DND-41 (cell line): ENCODE data around the gene EEF2K.

ENCODE experiments used
- ATAC-seq: fragments of 200-7000 bp; cut with Tn5 transposase; 3 replicates; pipeline ENCODE4 v1.9.1; 2021; ENCODE audit warnings: low read depth; ENCODE audit not compliant: insufficient read depth
- DNase-seq: peaks from one replicate; pipeline ENCODE4 v3.0.0-alpha.2; 2020
- H2AFZ ChIP-seq: 2 replicates; pipeline ENCODE4 v1.6.0; 2012; ENCODE audit warnings: low read depth, low read length
- H3K27ac ChIP-seq: 2 replicates; pipeline ENCODE4 v1.5.1; 2012; ENCODE audit warnings: low read length, inconsistent platforms
- H3K27me3 ChIP-seq: fragments of 200-600 bp; sonication (generic); 2 replicates; pipeline ENCODE4 v1.6.0; 2012; ENCODE audit warnings: low read length, mild to moderate bottlenecking, inconsistent platforms; ENCODE audit not compliant: insufficient read depth, poor library complexity
- H3K36me3 ChIP-seq: 2 replicates; pipeline ENCODE4 v1.5.1; 2012; ENCODE audit warnings: low read length, inconsistent platforms; ENCODE audit not compliant: insufficient read depth
- H3K4me1 ChIP-seq: 2 replicates; pipeline ENCODE4 v1.5.1; 2012; ENCODE audit warnings: mild to moderate bottlenecking, low read length; ENCODE audit not compliant: insufficient read depth
- H3K4me2 ChIP-seq: 2 replicates; pipeline ENCODE4 v1.6.0; 2012; ENCODE audit warnings: mild to moderate bottlenecking, moderate library complexity, low read length, inconsistent platforms; ENCODE audit not compliant: insufficient read depth
- H3K4me3 ChIP-seq, 2 experiments: fragments of 200-600 bp in 1 of 2; shearing (Covaris generic) in 1 of 2; 2 replicates each; pipeline ENCODE4 v1.5.1; 2012 to 2016; ENCODE audit warnings: inconsistent platforms in 2 of 2, low read length in 2 of 2, mild to moderate bottlenecking in 2 of 2, low read depth in 1 of 2, moderate library complexity in 1 of 2
- H3K79me2 ChIP-seq: 2 replicates; pipeline ENCODE4 v1.6.0; 2012; ENCODE audit warnings: low read length, inconsistent platforms; ENCODE audit not compliant: insufficient read depth
- H3K9ac ChIP-seq: 2 replicates; pipeline ENCODE4 v1.6.0; 2012; ENCODE audit warnings: low read depth, mild to moderate bottlenecking, inconsistent platforms, low read length, moderate library complexity
- H3K9me3 ChIP-seq: 2 replicates; pipeline ENCODE4 v1.5.1; 2012; ENCODE audit warnings: low read length, moderate library complexity, mild to moderate bottlenecking, inconsistent platforms; ENCODE audit not compliant: insufficient read depth, severe bottlenecking
- H4K20me1 ChIP-seq: 2 replicates; pipeline ENCODE4 v1.6.0; 2012; ENCODE audit warnings: low read length; ENCODE audit not compliant: insufficient read depth
- CTCF ChIP-seq: IDR thresholded peaks from 2 replicates; pipeline ENCODE4 v1.5.1; 2012; ENCODE audit warnings: borderline replicate concordance, low read length, moderate library complexity, mild to moderate bottlenecking; ENCODE audit not compliant: poor library complexity, severe bottlenecking; ENCODE audit errors: extremely low read depth
- EZH2 ChIP-seq: IDR thresholded peaks from 3 replicates; pipeline ENCODE4 v1.6.1; 2012; ENCODE audit warnings: borderline replicate concordance, low read depth, mild to moderate bottlenecking, moderate library complexity, low read length, inconsistent platforms; ENCODE audit not compliant: severe bottlenecking

Gene EEF2K

GRCh38 chr16:22222998-22223397 lies 16.9 kb downstream of the EEF2K start:
- peaks cover 4% of the 10 kb centered on the region; the same call in 1 of the 2 replicates for H3K79me2 ChIP-seq
- H3K27me3 ChIP-seq = no peaks in the 10 kb centered on the region
- H2AFZ ChIP-seq = no peak overlapping the region
- H4K20me1 ChIP-seq = peaks cover 7% of the 10 kb centered on the region; the same call in 1 of the 2 replicates
- no peak overlapping the region for H3K4me2 ChIP-seq
- peaks cover 10% of the 10 kb centered on the region for H3K36me3 ChIP-seq
- no peaks in the 10 kb centered on the region for H3K9me3 ChIP-seq
- ATAC-seq = no peak
- H3K9ac ChIP-seq = no peak overlapping the region
- no peak for DNase-seq
- no peaks in the 10 kb centered on the region for H3K4me1 ChIP-seq
- no peak for TF ChIP-seq CTCF
- no peak for TF ChIP-seq EZH2
- H3K4me3 ChIP-seq = no peak overlapping the region
- no peak overlapping the region for H3K27ac ChIP-seq

- Histone ChIP-seq H3K27me3 (no peaks in the 10 kb centered on the region), H3K4me1 (no peaks in the 10 kb centered on the region), H3K9ac (no peak overlapping the region), H2AFZ (no peak overlapping the region), H3K9me3 (no peaks in the 10 kb centered on the region), H3K27ac (no peak overlapping the region), H4K20me1 (0 out of 2 replicates have a peak, but pooled peaks cover 4% of the 10 kb centered on the region), H3K4me2 (no peak overlapping the region), H3K36me3 (peaks cover 16% of the 10 kb centered on the region), H3K4me3 (no peak overlapping the region), H3K79me2 (peaks cover 4% of the 10 kb centered on the region; the same call in 1 of the 2 replicates)
- DNase-seq (no peak), ATAC-seq (no peak)
- TF ChIP-seq CTCF = no peak
Measured at GRCh38 chr16:22225060-22225459, 19.0 kb downstream of the EEF2K start.

- H4K20me1 ChIP-seq = peaks cover 6% of the 10 kb centered on the region; the same call in 1 of the 2 replicates
- H2AFZ ChIP-seq = no peak overlapping the region
- H3K27ac ChIP-seq = no peak overlapping the region
- peaks cover 33% of the 10 kb centered on the region for H3K36me3 ChIP-seq
- no peak overlapping the region for H3K4me2 ChIP-seq
- no peak overlapping the region for H3K4me3 ChIP-seq
- H3K79me2 ChIP-seq = peaks cover 4% of the 10 kb centered on the region; the same call in 1 of the 2 replicates
- no peak for DNase-seq
- no peak for ATAC-seq
- H3K9ac ChIP-seq = no peak overlapping the region
- H3K9me3 ChIP-seq = no peaks in the 10 kb centered on the region
- H3K4me1 ChIP-seq = no peaks in the 10 kb centered on the region
- no peaks in the 10 kb centered on the region for H3K27me3 ChIP-seq
- TF ChIP-seq CTCF (no peak), EZH2 (no peak)
Measured at GRCh38 chr16:22229889-22230288, 23.8 kb downstream of the EEF2K start.
